ENCODE results near the gene FFAR1.

FFAR1 gene

GRCh38 chr19:35360880-35361420 lies 13.2 kb downstream of the FFAR1 start:
- FAIRE-seq, result no peak
- DNase-seq (ENCODE audit: insufficient read length, low spot score), result no peak
- TF ChIP-seq CTCF (IDR thresholded peaks at IDR 0.05; ENCODE audit: insufficient read depth, missing control alignments), result no peak

GRCh38 chr19:35362261-35363000 lies 14.7 kb downstream of the FFAR1 start:
- DNase-seq (ENCODE audit: insufficient read length, low spot score) (no peak), FAIRE-seq (no peak)
- TF ChIP-seq CTCF (IDR thresholded peaks at IDR 0.05; ENCODE audit: insufficient read depth, missing control alignments), result no peak

- DNase-seq (ENCODE audit: insufficient read length, low spot score) (no peak), FAIRE-seq (no peak)
- TF ChIP-seq CTCF (IDR thresholded peaks at IDR 0.05; ENCODE audit: insufficient read depth, missing control alignments), result no peak
These were observed 15.4 kb downstream of the FFAR1 start for GRCh38 chr19:35363001-35363590.

- FAIRE-seq (no peak), DNase-seq (ENCODE audit: insufficient read length, low spot score) (no peak)
- TF ChIP-seq CTCF (IDR thresholded peaks at IDR 0.05; ENCODE audit: insufficient read depth, missing control alignments), result no peak
These were observed 16.2 kb downstream of the FFAR1 start for GRCh38 chr19:35363711-35364425.

GRCh38 chr19:35365303-35365702 lies 17.6 kb downstream of the FFAR1 start:
- TF ChIP-seq CTCF (IDR thresholded peaks at IDR 0.05; ENCODE audit: insufficient read depth, missing control alignments), result no peak
- no peak for FAIRE-seq
- no peak for DNase-seq (ENCODE audit: insufficient read length, low spot score)

GRCh38 chr19:35368378-35368777 lies 20.7 kb downstream of the FFAR1 start:
- no peak for DNase-seq (ENCODE audit: insufficient read length, low spot score)
- no peak for FAIRE-seq
- no peak for TF ChIP-seq CTCF (IDR thresholded peaks at IDR 0.05; ENCODE audit: insufficient read depth, missing control alignments)
